H1 (cell line): ENCODE data around the gene FAM43B. TPM values are rescaled to one million over a fixed set of nuclear protein-coding genes. Genes with fewer than 3 reads are reported as not detected.

ENCODE experiments used
- CTCF ChIA-PET: fragments of 300-600 bp; sonication (Branson Sonifier 250); formaldehyde crosslinking; loops from one replicate; lab custom pipeline; 2021; ENCODE audit not compliant: partially characterized antibody; lab: Charles Lee
- POLR2A ChIA-PET: fragments of 300-600 bp; sonication (Branson Sonifier 250); formaldehyde crosslinking; loops from one replicate; lab custom pipeline; 2021; ENCODE audit warnings: inconsistent platforms; ENCODE audit not compliant: partially characterized antibody; lab: Charles Lee
- DNase-seq, 2 experiments: peaks; one replicate each; pipeline versions ENCODE4 v3.0.0 to v3.0.0-alpha.2; 2010 to 2022; ENCODE audit warnings: low spot score in 2 of 2, low read depth in 1 of 2, mixed read lengths in 1 of 2
- FAIRE-seq: peaks from 2 replicates; lab custom pipeline; 2011; peaks lifted over from hg19 to GRCh38; lab: Jason Lieb, UNC
- H2AFZ ChIP-seq: 2 replicates; pipeline ENCODE4 v1.8.1; 2012; ENCODE audit warnings: low read length, inconsistent platforms
- H2AK5ac ChIP-seq: 2 replicates; pipeline ENCODE4 v1.6.1; 2013; ENCODE audit warnings: low read depth, low read length
- H2BK120ac ChIP-seq: replicated peaks from 2 replicates; pipeline ENCODE3; 2013; ENCODE audit warnings: low read depth, low read length, inconsistent platforms
- H2BK12ac ChIP-seq: 2 replicates; pipeline ENCODE4 v1.6.1; 2013; ENCODE audit warnings: low read depth, low read length
- H2BK15ac ChIP-seq: 2 replicates; pipeline ENCODE4 v1.6.1; 2013; ENCODE audit warnings: low read length
- H2BK20ac ChIP-seq: 2 replicates; pipeline ENCODE4 v1.6.1; 2013; ENCODE audit warnings: low read length
- H2BK5ac ChIP-seq: 2 replicates; pipeline ENCODE4 v1.6.1; 2013; ENCODE audit warnings: low read depth, low read length
- H3K14ac ChIP-seq: 2 replicates; pipeline ENCODE4 v1.6.1; 2013; ENCODE audit warnings: inconsistent platforms; ENCODE audit not compliant: insufficient read length
- H3K18ac ChIP-seq: 2 replicates; pipeline ENCODE4 v1.6.1; 2013; ENCODE audit warnings: low read length; ENCODE audit errors: extremely low read depth
- H3K23ac ChIP-seq: 2 replicates; pipeline ENCODE4 v1.6.1; 2013; ENCODE audit warnings: inconsistent platforms; ENCODE audit not compliant: insufficient read length
- H3K23me2 ChIP-seq: 2 replicates; pipeline ENCODE4 v1.6.1; 2013; ENCODE audit warnings: low read depth, low read length
- H3K27ac ChIP-seq: 2 replicates; pipeline ENCODE4 v1.6.1; 2011; ENCODE audit warnings: low read depth, low read length, inconsistent platforms
- H3K27me3 ChIP-seq, 4 experiments: replicated peaks in 1 of 4; 1 replicate in 1 of 4; 2 replicates in 3 of 4; pipeline versions ENCODE4 v1.6.1 to v1.8.1; 2011 to 2013; ENCODE audit warnings: low read length in 3 of 4, mild to moderate bottlenecking in 3 of 4, inconsistent platforms in 2 of 4, mixed read lengths in 2 of 4, moderate library complexity in 1 of 4; ENCODE audit not compliant: control insufficient read depth in 3 of 4, insufficient read depth in 3 of 4; ENCODE audit errors: extremely low read depth in 1 of 4
- H3K36me3 ChIP-seq, 4 experiments: 2 replicates each; pipeline versions ENCODE4 v1.6.1 to v1.8.1; 2011 to 2013; ENCODE audit warnings: mild to moderate bottlenecking in 4 of 4, low read length in 3 of 4, moderate library complexity in 2 of 4, control low read depth in 1 of 4, inconsistent platforms in 1 of 4; ENCODE audit not compliant: insufficient read depth in 4 of 4, control insufficient read depth in 2 of 4
- H3K4ac ChIP-seq: replicated peaks from 2 replicates; pipeline ENCODE3; 2013; ENCODE audit warnings: low read length, low read depth, mixed read lengths, inconsistent platforms; ENCODE audit not compliant: insufficient read length
- H3K4me1 ChIP-seq, 4 experiments: replicated peaks in 1 of 4; 1 replicate in 1 of 4; 2 replicates in 3 of 4; pipeline versions ENCODE4 v1.6.1 to v1.8.1; 2011 to 2013; ENCODE audit warnings: low read length in 3 of 4, inconsistent platforms in 2 of 4, mixed read lengths in 1 of 4; ENCODE audit not compliant: insufficient read depth in 4 of 4, control insufficient read depth in 3 of 4
- H3K4me2 ChIP-seq, 2 experiments: 2 replicates each; pipeline versions ENCODE4 v1.6.1 to v1.8.1; 2011 to 2013; ENCODE audit warnings: low read depth in 2 of 2, low read length in 2 of 2, control low read depth in 1 of 2, inconsistent platforms in 1 of 2, mild to moderate bottlenecking in 1 of 2; ENCODE audit not compliant: insufficient read depth in 1 of 2
- H3K4me3 ChIP-seq, 4 experiments: fragments of 200-600, 300-600 bp in 1 of 4; sonication (generic), shearing (Covaris generic), sonication (Bioruptor Twin) in 1 of 4; 2 replicates each; pipeline versions ENCODE4 v1.5.1 to v1.8.1; 2011 to 2016; ENCODE audit warnings: low read length in 4 of 4, low read depth in 3 of 4, control low read depth in 2 of 4, inconsistent platforms in 2 of 4, mild to moderate bottlenecking in 2 of 4, mixed read lengths in 1 of 4, moderate library complexity in 1 of 4; ENCODE audit not compliant: insufficient read depth in 2 of 4; ENCODE audit errors: extremely low read depth in 1 of 4
- H3K56ac ChIP-seq: replicated peaks from 2 replicates; pipeline ENCODE3; 2013; ENCODE audit warnings: low read depth, mild to moderate bottlenecking, mixed read lengths, low read length, inconsistent platforms; ENCODE audit not compliant: insufficient read length
- H3K79me1 ChIP-seq: 2 replicates; pipeline ENCODE4 v1.6.1; 2013; ENCODE audit warnings: low read depth, low read length, control low read depth
- H3K79me2 ChIP-seq, 2 experiments: 2 replicates each; pipeline versions ENCODE4 v1.6.1 to v1.8.1; 2012 to 2013; ENCODE audit warnings: low read length in 2 of 2, mild to moderate bottlenecking in 2 of 2, inconsistent platforms in 1 of 2; ENCODE audit not compliant: insufficient read depth in 2 of 2, control insufficient read depth in 1 of 2
- H3K9ac ChIP-seq, 4 experiments: replicated peaks in 1 of 4; 1 replicate in 1 of 4; 2 replicates in 3 of 4; pipeline versions ENCODE4 v1.6.1 to v1.8.1; 2011 to 2013; ENCODE audit warnings: low read depth in 3 of 4, low read length in 3 of 4, control low read depth in 2 of 4, mild to moderate bottlenecking in 2 of 4, moderate library complexity in 2 of 4, inconsistent platforms in 1 of 4; ENCODE audit errors: extremely low read depth in 1 of 4
- H3K9me3 ChIP-seq, 2 experiments: 2 replicates each; pipeline versions ENCODE4 v1.6.1 to v1.8.1; 2012 to 2013; ENCODE audit warnings: mild to moderate bottlenecking in 2 of 2, moderate library complexity in 2 of 2, control low read depth in 1 of 2, inconsistent platforms in 1 of 2, low read depth in 1 of 2, low read length in 1 of 2, mixed read lengths in 1 of 2; ENCODE audit not compliant: insufficient read depth in 2 of 2
- H4K20me1 ChIP-seq, 2 experiments: replicated peaks in 1 of 2; 2 replicates each; pipeline versions ENCODE3 to v1.8.1; 2011 to 2013; ENCODE audit warnings: inconsistent platforms in 2 of 2, low read length in 2 of 2, mild to moderate bottlenecking in 1 of 2; ENCODE audit not compliant: insufficient read depth in 2 of 2, control insufficient read depth in 1 of 2
- H4K5ac ChIP-seq: 2 replicates; pipeline ENCODE4 v1.6.1; 2013; ENCODE audit warnings: low read length, low read depth, mixed read lengths, inconsistent platforms; ENCODE audit not compliant: insufficient read length
- H4K8ac ChIP-seq: 2 replicates; pipeline ENCODE4 v1.8.0; 2013; ENCODE audit warnings: mild to moderate bottlenecking, moderate library complexity, low read length, inconsistent platforms; ENCODE audit not compliant: insufficient read depth; ENCODE audit errors: extremely low read depth
- H4K91ac ChIP-seq: replicated peaks from 2 replicates; pipeline ENCODE3; 2013; ENCODE audit warnings: low read length, mixed read lengths, inconsistent platforms; ENCODE audit not compliant: insufficient read length
- EZH2 ChIP-seq: fragments of 200-600 bp; sonication (generic); IDR thresholded peaks from 2 replicates; pipeline ENCODE4 v1.7.1; 2012; ENCODE audit warnings: low read depth, mild to moderate bottlenecking, moderate library complexity, low read length, inconsistent platforms; ENCODE audit not compliant: severe bottlenecking
- GTF2F1 ChIP-seq: IDR thresholded peaks from 2 replicates; pipeline ENCODE4 v1.6.1; 2012; ENCODE audit warnings: low read depth, low read length, improper control_type of control experiment, borderline replicate concordance
- POLR2AphosphoS5 ChIP-seq: IDR thresholded peaks from 2 replicates; pipeline ENCODE4 v1.6.1; 2011; ENCODE audit warnings: low read depth, low read length
- RAD21 ChIP-seq, 2 experiments: IDR thresholded peaks in 1 of 2; conservative IDR thresholded peaks in 1 of 2; 2 replicates each; pipeline ENCODE4 v1.6.1; 2011; ENCODE audit warnings: low read depth in 2 of 2, low read length in 2 of 2, improper control_type of control experiment in 1 of 2, inconsistent platforms in 1 of 2, mild to moderate bottlenecking in 1 of 2, moderate library complexity in 1 of 2
- YY1 ChIP-seq: IDR thresholded peaks from 2 replicates; pipeline ENCODE4 v1.6.1; 2011; ENCODE audit warnings: low read depth, mild to moderate bottlenecking, low read length
- WGBS, 2 experiments: shearing (Covaris generic) in 1 of 2; methylation state at CpG; one replicate each; pipeline versions ENCODE4 v1.1.6 to v1.1.7; 2013 to 2015; ENCODE audit warnings: low lambda C conversion rate in 2 of 2, mixed read lengths in 2 of 2, inconsistent platforms in 1 of 2, low coverage in 1 of 2, missing lambda C conversion rate in 1 of 2; ENCODE audit not compliant: insufficient replicate concordance in 2 of 2, insufficient coverage in 1 of 2, insufficient read length in 1 of 2; ENCODE audit errors: extremely low coverage in 1 of 2, missing lambda C conversion rate in 1 of 2; 5-methylcytosine and 5-hydroxymethylcytosine counted together
- polyA plus RNA-seq, 7 experiments: library from polyadenylated mRNA; depleted of rRNA in 3 of 7; stranded (reverse) in 5 of 7; unstranded in 2 of 7; fragments of >200 nt in 5 of 7; fragments of 200-250 nt in 2 of 7; gene quantifications; 1 replicate in 5 of 7; 2 replicates in 1 of 7; 4 replicates in 1 of 7; pipeline versions ENCODE4 v1.2.1 to v1.2.3, GENCODE V29; 2011 to 2013; ENCODE audit warnings: missing spikeins in 2 of 7, mixed read lengths in 2 of 7
- total RNA-seq: library from RNA; stranded (reverse); fragmentation: NEBNext Ultra II Directional; extraction: Animal tissue kit (Norgen Biotek cat#: 25700); gene quantifications from 2 replicates; pipeline ENCODE4 v1.2.1, GENCODE V29; 2021
- TF ChIP-seq, protein P1 (sequence below): IDR thresholded peaks from 2 replicates; pipeline ENCODE4 v1.6.1; 2011; ENCODE audit warnings: low read length, improper control_type of control experiment
- TF ChIP-seq, protein P2 (sequence below), 3 experiments: IDR thresholded peaks; 1 replicate in 2 of 3; 2 replicates in 1 of 3; pipeline versions ENCODE4 v1.5.1 to v1.6.1; 2011; ENCODE audit warnings: low read length in 3 of 3, mild to moderate bottlenecking in 3 of 3, inconsistent platforms in 2 of 3, low read depth in 1 of 3, moderate library complexity in 1 of 3; ENCODE audit not compliant: insufficient read depth in 1 of 3; ENCODE audit errors: control extremely low read depth in 1 of 3

The FAM43B gene
- total and polyA plus RNA-seq, 2 of the 8 experiments (the other 6 are each of a cell fraction or from before 2014, with no cell fraction given): 0.88 to 2.2 TPM

DNA sequence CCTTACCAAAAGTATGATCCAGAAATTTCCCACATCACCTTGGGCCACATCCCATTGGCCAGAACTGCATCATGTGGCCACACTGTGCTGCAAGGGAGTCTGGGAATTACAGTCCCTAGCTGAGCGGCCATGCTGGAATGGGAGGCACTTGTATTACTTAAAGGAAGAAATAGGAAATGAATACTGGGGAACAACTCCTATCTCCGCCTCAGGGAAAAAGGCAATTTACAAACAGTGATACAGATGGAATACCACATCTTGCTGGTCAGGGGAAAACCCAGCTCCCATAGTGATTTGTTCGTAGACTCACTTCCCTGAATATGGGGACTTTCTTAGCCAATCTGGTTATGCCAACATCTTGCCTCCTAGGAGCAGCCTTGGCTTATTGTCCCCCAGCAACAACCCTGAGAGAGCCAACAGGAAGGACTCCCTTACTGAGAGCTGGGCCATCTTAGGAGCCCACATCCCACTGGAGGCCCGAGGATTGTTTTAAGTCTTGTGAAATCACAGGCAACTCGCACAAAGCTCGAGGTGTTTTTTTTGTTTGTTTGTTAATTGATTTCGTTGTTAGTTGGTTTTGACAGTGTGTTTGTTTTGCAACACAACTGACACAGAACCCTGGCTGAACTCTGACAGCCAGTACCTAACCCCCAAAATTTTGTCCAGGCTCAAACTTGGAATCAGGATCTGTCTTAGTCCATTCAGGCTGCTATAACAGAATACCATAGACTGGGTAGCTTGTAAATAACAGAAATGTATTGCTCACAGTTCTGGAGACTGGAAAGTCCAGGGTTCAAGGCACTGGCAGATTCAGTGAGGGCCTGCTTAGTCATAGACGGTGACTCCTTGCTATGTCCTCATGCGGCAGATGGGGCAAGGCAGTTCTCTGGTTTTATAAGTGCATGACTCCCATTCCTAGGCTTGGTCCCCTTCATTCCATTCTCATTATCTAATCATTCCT is 51.4 kb downstream of the FAM43B start:
- H3K4me1 ChIP-seq: no peaks in the 10 kb centered on the region
- 92% methylated on average over 9 of the region's 9 CpGs; no CpG with 5 or more reads in 1 of the 2 experiments for WGBS, 2 experiments
- no peak overlapping the region for H3K23ac ChIP-seq
- no peak overlapping the region for H3K9ac ChIP-seq
- H2AFZ ChIP-seq: no peak overlapping the region
- FAIRE-seq (no peak), DNase-seq (no peak)
- no peak overlapping the region for H4K5ac ChIP-seq
- H2AK5ac ChIP-seq: no peak overlapping the region
- H4K8ac ChIP-seq: peak overlapping the region; percentile 28; the same call in 1 of the 2 replicates
- no peak overlapping the region for H2BK12ac ChIP-seq
- no peaks in the 10 kb centered on the region for H3K79me2 ChIP-seq
- no peaks in the 10 kb centered on the region for H4K20me1 ChIP-seq
- H3K36me3 ChIP-seq: no peaks in the 10 kb centered on the region
- H2BK120ac ChIP-seq: no peak overlapping the region
- H3K4ac ChIP-seq: no peak overlapping the region
- no peak overlapping the region for H3K4me3 ChIP-seq
- H3K18ac ChIP-seq: no peak overlapping the region
- no peak overlapping the region for H3K56ac ChIP-seq
- POLR2A ChIA-PET: no interaction called here
- H3K23me2 ChIP-seq: no peaks in the 10 kb centered on the region; the same call in 1 of the 2 replicates
- CTCF ChIA-PET: interaction anchor here (0.6 to 1.0 kb wide), 2 partner anchors 11 to 28 kb away, joined by 3 read pairs; no protein-coding TSS in a partner anchor
- no peak overlapping the region for H3K4me2 ChIP-seq
- H2BK5ac ChIP-seq: no peak overlapping the region
- no peak overlapping the region for H3K27ac ChIP-seq
- H3K14ac ChIP-seq: no peak overlapping the region
- H2BK15ac ChIP-seq: 0 out of 2 replicates have a peak overlapping the region, but pooled peaks have one; percentile 12
- H2BK20ac ChIP-seq: no peak overlapping the region
- no peaks in the 10 kb centered on the region for H3K9me3 ChIP-seq
- H3K79me1 ChIP-seq: no peaks in the 10 kb centered on the region
- H4K91ac ChIP-seq: no peak overlapping the region
- no peaks in the 10 kb centered on the region for H3K27me3 ChIP-seq
- TF ChIP-seq YY1 (0 out of 2 replicates have a peak, but pooled peaks have one; percentile 30), GTF2F1 (no peak), RAD21 (IDR thresholded peaks at IDR 0.05 in 1 of 2, conservative IDR thresholded peaks at IDR 0.05 in 1 of 2; ENCODE audit: low read depth in 2 of 2, low read length in 2 of 2) (no peak), EZH2 (no peak), POLR2AphosphoS5 (no peak)
- TF ChIP-seq, protein P1, sequence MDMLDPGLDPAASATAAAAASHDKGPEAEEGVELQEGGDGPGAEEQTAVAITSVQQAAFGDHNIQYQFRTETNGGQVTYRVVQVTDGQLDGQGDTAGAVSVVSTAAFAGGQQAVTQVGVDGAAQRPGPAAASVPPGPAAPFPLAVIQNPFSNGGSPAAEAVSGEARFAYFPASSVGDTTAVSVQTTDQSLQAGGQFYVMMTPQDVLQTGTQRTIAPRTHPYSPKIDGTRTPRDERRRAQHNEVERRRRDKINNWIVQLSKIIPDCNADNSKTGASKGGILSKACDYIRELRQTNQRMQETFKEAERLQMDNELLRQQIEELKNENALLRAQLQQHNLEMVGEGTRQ: peak; percentile 42
- TF ChIP-seq, protein P2, sequence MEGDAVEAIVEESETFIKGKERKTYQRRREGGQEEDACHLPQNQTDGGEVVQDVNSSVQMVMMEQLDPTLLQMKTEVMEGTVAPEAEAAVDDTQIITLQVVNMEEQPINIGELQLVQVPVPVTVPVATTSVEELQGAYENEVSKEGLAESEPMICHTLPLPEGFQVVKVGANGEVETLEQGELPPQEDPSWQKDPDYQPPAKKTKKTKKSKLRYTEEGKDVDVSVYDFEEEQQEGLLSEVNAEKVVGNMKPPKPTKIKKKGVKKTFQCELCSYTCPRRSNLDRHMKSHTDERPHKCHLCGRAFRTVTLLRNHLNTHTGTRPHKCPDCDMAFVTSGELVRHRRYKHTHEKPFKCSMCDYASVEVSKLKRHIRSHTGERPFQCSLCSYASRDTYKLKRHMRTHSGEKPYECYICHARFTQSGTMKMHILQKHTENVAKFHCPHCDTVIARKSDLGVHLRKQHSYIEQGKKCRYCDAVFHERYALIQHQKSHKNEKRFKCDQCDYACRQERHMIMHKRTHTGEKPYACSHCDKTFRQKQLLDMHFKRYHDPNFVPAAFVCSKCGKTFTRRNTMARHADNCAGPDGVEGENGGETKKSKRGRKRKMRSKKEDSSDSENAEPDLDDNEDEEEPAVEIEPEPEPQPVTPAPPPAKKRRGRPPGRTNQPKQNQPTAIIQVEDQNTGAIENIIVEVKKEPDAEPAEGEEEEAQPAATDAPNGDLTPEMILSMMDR (IDR thresholded peaks at IDR 0.05; ENCODE audit: control extremely low read depth in 1 of 3, insufficient read depth in 1 of 3, low read depth in 1 of 3, low read length in 3 of 3): no peak
